Activated gamma-delta T cell treated with Interleukin-2 at 50 U/mL for 16 hours (primary cell): ENCODE results near the gene ATP6V0A1.
A peak's percentile ranks its signal among the peaks of the same experiment; 100 is the strongest.
"Not testable (repeated sequence)": the region's sequence is repeated elsewhere in the genome, so short reads cannot be mapped to it uniquely, and the experiment has no call there.

Experiments
- DNase-seq: peaks from one replicate; pipeline ENCODE4 v3.0.0-alpha.2; 2020

ATP6V0A1 gene

GRCh38 chr17:42477824-42478223 lies 19.1 kb downstream of the ATP6V0A1 start:
- not testable (repeated sequence) for DNase-seq

GRCh38 chr17:42484304-42484703 lies 25.6 kb downstream of the ATP6V0A1 start:
- DNase-seq: peak; percentile 74

- DNase-seq: no peak
Observed at GRCh38 chr17:42485680-42486079, 27.0 kb downstream of the ATP6V0A1 start.

- no peak for DNase-seq
Observed at GRCh38 chr17:42488032-42488431, 29.4 kb downstream of the ATP6V0A1 start.

- no peak for DNase-seq
Observed at GRCh38 chr17:42493319-42493718, 34.6 kb downstream of the ATP6V0A1 start.

GRCh38 chr17:42494673-42495072 lies 36.0 kb downstream of the ATP6V0A1 start:
- no peak for DNase-seq

- DNase-seq: no peak
Observed at GRCh38 chr17:42498828-42499227, 40.1 kb downstream of the ATP6V0A1 start.

GRCh38 chr17:42502091-42502490 lies 43.4 kb downstream of the ATP6V0A1 start:
- no peak for DNase-seq

GRCh38 chr17:42502926-42503325 lies 44.2 kb downstream of the ATP6V0A1 start:
- no peak for DNase-seq

- DNase-seq: no peak
Observed at GRCh38 chr17:42507671-42508070, 49.0 kb downstream of the ATP6V0A1 start.

GRCh38 chr17:42508426-42509165 lies 49.9 kb downstream of the ATP6V0A1 start:
- no peak for DNase-seq

- no peak for DNase-seq
Observed at GRCh38 chr17:42509409-42509808, 50.7 kb downstream of the ATP6V0A1 start.

GRCh38 chr17:42509841-42510240 lies 51.2 kb downstream of the ATP6V0A1 start:
- no peak for DNase-seq

- DNase-seq: no peak
Observed at GRCh38 chr17:42512246-42512645, 53.6 kb downstream of the ATP6V0A1 start.

GRCh38 chr17:42512733-42513251 lies 54.1 kb downstream of the ATP6V0A1 start:
- DNase-seq: no peak

- no peak for DNase-seq
Observed at GRCh38 chr17:42513686-42514085, 55.0 kb downstream of the ATP6V0A1 start.

- DNase-seq: no peak
Observed at GRCh38 chr17:42514279-42514678, 55.6 kb downstream of the ATP6V0A1 start.

GRCh38 chr17:42514867-42515266 lies 56.2 kb downstream of the ATP6V0A1 start:
- DNase-seq: no peak

- DNase-seq: peak; percentile 84
Observed at GRCh38 chr17:42517516-42517915, 58.8 kb downstream of the ATP6V0A1 start.

- DNase-seq: no peak
Observed at GRCh38 chr17:42518046-42518754, 59.5 kb downstream of the ATP6V0A1 start.

GRCh38 chr17:42518755-42519545 lies 60.3 kb downstream of the ATP6V0A1 start:
- no peak for DNase-seq

- no peak for DNase-seq
Observed at GRCh38 chr17:42519546-42520491, 61.1 kb downstream of the ATP6V0A1 start.
